SH-SY5Y (cell line): Measurements from ENCODE around the gene KDM3A.

Experiments used
- GATA2 ChIP-seq: IDR thresholded peaks from 2 replicates; pipeline ENCODE4 v1.6.1; 2011; ENCODE audit warnings: mild to moderate bottlenecking, low read depth, low read length
- GATA3 ChIP-seq: IDR thresholded peaks from 2 replicates; pipeline ENCODE4 v1.6.1; 2011; ENCODE audit warnings: low read depth, mild to moderate bottlenecking, low read length, moderate library complexity

DNA sequence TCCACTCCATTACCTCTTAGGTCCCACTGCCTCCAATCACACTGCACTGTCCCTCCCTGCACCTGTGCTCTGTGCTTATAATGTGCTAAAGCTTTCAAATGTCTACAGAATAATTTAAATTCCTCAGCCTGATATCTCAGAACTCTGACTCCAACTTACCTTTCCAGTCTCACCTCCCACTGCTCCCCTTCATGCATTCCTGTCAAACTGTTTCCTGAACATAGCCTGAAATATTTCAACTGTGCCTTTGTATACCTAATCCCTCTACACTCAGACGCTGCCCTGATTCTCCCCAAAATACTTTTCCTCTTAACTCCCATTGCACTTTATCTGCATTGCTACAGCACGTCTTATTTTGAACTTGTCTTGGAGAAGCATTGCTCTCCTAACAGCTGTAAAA is 81.5 kb downstream of the KDM3A start:
- TF ChIP-seq GATA2, result no peak
- TF ChIP-seq GATA3, result no peak
